Stimulated activated CD4-positive, alpha-beta T cell treated with anti-CD3 and anti-CD28 coated beads, Interleukin-2, amount 100 ng/mL, for 4 hours (primary cell): Measurements from ENCODE around the gene CHAF1B.
"Not testable (repeated sequence)": the region's sequence is repeated elsewhere in the genome, so short reads cannot be mapped to it uniquely, and the experiment has no call there.

Experiments used
- DNase-seq: peaks from one replicate; pipeline ENCODE4 v3.0.0-alpha.2; 2020; ENCODE audit warnings: low read depth

CHAF1B gene

DNA sequence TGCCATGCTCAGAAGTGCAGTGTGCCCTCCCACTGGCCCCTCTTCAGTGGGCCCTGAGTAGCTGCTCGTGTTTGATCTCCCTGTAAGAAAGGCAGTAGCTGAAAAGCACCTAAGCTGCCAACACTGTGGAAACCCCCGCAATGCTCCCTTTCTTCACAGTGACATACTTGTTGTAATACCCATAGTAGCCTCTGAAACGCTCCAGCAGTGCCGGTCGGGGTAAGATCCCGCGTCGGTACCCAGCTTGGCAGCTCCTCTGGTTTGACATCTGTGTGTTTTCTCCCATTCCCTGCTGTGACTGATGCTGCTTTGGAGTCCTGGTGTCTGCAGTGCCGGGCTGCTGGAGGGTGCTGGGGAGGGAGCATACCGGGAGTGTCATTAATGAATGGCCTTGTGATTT lies 3.6 kb downstream of the CHAF1B start:
- no peak for DNase-seq

GRCh38 chr21:36391649-36392048 lies 6.5 kb downstream of the CHAF1B start:
- not testable (repeated sequence) for DNase-seq

DNA sequence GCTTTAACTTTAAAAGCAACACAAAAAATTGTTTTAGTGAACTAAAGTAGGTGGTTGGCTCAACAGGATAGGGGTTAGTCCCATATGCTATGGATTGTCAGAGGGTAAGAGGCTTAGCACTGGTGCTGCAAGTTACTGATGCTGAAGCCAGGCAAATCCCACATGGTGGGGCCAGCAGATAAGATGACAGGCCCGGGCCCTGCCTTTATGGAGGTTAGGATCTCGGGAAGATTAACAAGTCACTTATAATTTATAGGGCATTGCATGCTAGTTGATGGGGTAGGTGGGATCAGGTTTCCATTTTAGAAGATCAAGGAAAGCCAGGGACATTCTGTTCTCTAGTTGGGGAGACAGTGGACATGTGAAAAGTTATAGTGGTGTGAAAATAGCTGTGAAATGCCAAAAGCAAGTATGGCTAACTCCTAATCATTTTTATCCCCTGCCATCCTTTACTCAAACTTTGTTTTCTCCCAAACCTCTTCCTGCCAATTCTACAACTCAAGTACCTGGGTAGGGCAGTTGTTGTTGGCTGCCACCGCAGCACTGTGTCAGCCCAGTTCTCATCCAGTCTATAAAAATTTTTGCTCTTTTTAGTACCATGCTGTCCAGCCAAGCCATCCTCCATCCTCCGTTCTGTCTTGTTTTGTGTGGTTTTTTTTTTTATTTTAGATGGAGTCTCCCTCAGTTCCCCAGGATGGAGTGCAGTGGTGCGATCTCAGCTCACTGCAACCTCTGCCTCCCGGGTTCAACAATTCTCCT lies 10.3 kb downstream of the CHAF1B start:
- DNase-seq, result no peak

DNA sequence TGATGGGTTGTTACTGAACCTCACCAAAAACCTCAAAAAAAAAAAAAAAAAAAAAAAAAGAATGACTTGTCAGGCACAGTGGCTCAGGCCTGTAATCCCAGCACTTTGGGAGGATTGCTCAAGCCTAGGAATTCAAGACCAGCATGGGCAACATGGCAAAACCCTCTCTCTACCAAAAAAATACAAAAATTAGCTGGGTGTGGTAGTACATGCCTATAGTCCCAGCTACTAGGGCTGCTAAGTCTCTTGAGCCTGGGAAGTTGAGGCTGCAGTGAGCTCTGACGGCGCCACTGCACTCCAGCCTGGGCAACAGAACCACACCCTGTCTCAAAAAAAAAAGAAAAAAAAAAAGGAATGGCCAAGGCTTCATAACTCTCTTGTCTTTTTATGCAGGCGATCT lies 11.1 kb downstream of the CHAF1B start:
- DNase-seq, result no peak

DNA sequence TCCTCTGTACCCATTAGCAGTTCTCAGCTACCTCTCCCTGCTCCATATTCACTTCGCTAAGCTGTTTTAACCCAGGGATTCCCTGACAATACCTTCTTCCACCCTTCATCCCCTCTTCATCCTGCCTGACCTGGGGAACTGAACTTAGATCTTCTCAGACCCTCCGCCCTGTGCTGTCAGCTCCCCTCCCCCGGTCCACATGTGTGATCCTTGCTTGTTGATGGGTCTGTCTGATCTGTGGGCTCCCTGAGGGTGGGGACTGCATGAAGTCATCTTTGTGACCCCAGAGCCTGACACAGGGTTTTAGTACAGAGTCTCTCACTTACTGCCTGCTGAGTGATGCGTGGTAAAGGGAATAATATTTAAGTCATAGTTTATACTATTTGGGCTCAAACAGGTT lies 11.8 kb downstream of the CHAF1B start:
- no peak for DNase-seq

DNA sequence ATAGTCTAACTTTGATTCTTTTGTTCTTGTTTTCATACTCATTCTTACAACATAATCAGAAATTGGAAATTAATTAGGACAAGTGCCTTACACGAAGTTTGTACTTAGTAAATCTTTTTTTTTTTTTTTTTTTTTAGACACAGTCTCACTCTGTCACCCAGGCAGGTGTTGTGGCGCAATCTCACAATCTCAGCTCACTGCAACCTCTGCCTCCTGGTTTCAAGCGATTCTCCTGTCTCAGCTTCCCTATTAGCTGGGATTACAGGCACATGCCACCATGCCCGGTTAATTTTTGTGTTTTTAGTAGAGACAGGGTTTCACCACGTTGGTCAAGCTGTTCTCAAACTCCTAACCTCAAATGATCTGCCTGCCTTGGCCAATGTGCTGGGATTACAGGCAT lies 12.4 kb downstream of the CHAF1B start:
- no peak for DNase-seq

DNA sequence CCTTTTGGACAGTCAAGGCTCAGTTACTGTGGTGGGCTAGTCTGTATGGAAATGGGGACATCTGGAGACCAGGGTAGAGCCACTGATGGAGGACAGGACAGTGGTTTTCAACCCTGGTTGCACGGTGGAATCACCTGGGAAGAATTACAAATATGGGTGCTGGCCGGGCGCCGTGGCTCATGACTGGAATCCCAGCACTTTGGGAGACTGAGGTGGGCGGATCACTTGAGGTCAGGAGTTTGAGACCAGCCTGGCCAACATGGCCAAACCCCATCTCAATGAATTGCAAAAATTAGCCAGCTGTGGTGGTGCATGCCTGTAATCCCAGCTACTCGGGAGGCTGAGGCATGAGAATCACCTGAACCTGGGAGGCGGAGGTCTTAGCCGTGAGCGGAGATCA lies 14.5 kb downstream of the CHAF1B start:
- DNase-seq, result not testable (repeated sequence)

DNA sequence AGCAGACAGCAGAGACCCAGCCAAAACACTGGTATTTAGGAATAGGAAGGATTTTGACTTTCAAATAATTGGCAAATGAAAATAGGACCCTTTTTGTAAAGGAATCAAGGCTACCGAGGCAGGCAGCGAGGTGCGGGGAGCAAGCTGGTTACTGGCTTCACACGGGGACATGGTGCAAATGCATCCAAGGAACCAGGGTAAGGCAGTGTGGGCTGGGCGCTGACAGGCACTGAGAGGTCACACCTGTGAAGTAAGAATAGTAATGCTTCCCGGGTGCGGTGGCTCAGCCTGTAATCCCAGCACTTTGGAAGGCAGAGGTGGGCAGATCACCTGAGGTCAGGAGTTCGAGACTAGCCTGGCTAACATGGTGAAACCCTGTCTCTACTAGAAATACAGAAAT lies 15.5 kb downstream of the CHAF1B start:
- no peak for DNase-seq

DNA sequence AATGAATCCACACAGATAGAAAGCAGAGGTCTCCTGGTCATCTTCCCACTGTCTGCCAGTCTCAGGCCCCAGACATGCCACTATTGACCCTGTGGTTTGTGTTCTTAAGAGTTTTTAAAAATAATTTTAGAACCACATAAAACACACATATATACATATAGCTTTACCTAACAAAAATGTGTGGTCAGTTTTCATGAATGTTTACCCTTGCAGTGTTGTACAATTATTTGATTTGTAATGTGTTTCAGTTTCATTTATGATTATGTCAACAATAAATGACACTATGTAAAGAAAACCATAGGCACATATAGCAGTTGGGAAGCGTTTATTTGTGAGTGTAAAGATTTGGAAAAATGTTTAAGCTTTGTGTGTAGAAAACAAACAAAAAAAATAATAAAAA lies 17.1 kb downstream of the CHAF1B start:
- DNase-seq, result no peak

- no peak for DNase-seq
These were observed 18.5 kb downstream of the CHAF1B start for GRCh38 chr21:36403713-36404112.

DNA sequence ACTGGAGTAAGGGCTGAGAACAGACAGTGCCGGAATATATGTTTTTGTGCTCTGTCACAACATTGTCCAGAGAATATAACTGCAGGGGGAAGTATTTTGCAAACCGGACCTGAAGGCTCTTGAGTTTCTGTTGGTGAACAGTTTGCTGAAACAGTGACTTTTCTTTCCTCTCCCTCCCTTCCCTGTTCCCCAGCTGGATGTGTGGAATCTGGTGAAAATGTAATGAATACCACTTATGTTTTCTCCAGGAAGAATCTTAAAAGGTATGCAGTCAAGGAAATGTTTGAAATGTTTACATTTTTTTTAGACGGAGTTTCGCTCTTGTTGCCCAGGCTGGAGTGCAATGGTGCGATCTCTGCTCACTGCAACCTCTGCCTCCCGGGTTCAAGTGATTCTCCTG lies 23.4 kb downstream of the CHAF1B start:
- no peak for DNase-seq

GRCh38 chr21:36411301-36411700 lies 26.1 kb downstream of the CHAF1B start:
- DNase-seq, result no peak

DNA sequence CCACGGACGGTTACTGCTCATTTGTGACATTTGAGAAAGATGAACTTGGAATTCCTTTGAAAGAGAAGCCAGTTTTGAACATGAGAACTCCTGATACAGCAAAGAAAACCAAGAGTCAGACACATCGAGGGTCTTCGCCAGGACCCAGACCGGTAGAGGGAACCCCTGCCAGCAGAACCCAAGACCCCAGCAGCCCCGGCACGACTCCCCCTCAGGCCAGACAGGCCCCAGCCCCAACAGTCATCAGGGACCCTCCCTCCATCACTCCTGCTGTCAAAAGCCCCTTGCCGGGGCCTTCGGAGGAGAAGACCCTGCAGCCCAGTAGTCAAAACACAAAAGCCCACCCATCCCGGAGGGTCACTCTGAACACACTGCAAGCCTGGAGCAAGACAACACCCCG lies 27.7 kb downstream of the CHAF1B start:
- DNase-seq, result no peak

DNA sequence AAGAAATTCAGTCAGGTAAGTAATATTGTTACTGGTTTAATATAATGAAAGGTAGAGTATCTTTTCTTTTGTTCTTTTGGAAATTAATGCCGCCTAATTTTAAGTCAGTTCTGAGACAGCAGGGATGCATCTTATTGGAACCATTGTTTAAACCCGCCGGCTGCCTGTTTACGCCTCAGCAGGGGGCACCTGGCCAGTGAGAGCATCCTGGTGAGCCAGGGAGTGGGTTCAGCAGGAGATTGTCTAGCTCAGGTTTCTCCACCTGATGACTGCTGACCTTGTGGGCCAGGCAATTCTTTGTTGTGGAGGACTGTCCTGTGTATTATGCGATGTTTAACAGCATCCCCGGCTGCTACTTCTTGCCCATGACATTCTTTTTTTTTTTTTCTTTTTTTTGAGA lies 30.2 kb downstream of the CHAF1B start:
- no peak for DNase-seq

- no peak for DNase-seq
These were observed 34.0 kb downstream of the CHAF1B start for GRCh38 chr21:36419241-36419640.

- no peak for DNase-seq
These were observed 34.8 kb downstream of the CHAF1B start for GRCh38 chr21:36419996-36420395.

DNA sequence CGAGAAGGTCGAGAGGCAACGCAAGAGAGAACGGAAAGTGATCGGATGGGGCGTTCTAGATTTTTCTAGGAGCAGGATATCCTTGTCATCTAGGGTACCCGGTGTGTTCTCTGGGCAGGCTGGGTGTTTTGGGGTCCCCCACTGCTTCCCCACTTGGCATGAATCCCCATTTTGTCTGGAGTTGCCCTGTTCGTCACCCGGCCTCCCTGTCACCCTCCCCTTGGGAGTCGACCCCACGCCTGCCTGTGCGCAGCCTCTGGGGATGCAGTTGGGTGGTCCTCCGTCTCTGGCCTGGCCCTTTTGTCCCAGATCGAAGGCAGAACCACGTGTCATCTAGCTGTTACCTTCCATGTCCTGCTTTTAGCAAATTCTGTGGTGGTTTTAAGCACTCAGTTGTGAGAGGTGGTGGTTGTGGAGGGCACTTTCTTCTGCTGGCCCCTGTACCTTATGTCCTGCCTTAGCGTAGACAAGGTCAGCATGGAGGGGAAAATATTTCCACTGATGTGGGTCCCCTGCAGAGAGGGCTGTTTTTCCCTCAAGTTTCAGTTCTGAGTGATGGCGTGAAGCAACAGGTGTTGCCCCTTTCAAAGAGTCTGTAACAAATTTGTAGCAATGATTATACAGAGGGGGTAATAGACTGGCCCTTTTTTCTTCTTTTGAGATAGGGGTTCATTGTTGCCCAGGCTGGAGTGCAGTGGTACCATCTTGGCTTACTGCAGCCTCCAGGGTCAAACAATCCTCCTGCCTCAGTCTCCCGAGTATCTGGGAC lies 35.6 kb downstream of the CHAF1B start:
- no peak for DNase-seq

DNA sequence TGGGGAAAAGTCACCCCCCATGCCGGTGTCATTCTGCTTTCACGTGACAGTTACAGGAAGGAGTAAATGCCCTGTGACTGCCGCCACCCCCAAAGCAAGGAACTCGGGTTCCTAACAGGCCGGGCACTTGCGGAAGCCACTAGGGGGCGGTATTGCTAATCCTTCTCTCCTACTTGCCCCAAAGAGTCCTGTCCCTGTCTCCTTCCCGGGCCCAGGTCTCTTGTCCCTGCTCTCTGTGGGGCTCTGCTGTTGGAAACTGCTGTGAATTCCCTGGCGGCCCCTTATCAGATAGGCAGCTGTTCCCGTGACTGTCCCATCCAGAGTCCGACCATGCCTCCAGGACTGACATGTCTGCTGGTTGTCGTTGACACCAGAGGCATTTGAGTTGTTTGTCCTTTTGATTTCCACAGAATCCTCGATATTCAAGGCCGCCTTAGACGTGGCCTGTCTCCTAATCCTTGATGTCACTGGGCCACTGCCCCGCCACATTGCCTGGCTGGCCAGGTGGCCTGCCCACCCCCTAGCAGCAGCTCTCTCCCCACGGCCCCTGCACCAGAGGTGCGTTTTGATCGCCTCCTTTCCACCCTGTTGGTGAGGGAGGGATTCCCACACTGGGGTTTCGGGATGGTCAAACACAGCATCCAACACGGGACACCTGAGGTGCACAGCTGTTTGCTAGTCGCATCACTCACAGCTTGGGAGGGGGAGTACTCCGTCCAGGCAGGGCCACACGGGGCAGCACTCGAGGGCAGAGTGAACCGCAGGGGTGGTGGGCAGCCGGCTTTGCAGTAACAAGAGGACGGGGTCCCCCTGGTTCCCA lies 37.3 kb downstream of the CHAF1B start:
- no peak for DNase-seq

DNA sequence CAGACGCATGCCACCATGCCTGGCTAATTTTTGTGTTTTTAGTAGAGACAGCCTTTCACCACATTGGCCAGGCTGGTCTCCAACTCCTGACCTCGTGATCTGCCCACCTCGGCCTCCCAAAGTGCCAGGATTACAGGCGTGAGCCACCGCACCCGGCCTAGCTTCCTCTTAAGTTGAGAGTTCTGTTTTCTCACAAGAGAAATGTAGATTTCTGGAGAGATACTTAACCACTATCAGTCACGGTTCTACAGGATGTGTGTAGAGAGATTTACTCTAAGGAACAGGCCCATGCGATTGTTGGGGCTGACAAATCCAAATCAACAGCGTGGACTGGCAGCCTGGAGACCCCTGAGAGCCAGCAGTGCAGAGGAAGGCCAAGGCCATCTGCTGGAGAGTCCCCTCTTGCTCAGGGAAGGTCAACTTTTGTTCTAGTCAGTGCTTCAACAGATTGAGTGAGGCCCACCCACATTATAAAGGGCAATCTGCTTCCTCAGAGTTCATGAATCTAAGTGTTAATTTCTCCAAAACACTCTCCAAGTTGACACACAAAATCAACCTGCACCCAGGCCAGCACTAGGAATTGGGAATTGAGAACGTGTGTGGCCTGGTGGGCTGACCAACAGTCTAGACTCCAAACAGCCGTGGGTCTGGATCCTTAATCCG lies 38.7 kb downstream of the CHAF1B start:
- no peak for DNase-seq

DNA sequence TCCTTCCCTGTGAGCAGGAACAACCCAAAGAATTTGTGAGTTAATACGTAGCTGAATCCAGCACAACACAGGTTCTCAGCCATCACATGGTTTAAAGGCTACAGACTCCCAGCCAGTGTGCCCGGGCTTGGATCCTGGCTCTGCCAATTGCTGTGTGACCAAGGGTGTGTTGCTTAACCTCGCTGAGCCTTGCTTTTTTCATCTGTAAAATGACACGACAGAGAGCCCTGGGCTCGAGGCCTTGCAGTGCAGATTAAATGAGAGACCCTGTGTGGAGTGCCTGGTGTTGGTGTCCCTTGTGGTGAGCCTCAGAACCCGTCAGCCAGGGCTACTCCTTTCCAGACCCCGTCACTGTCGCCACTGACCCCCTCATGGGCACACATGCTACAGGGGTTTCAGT lies 39.4 kb downstream of the CHAF1B start:
- no peak for DNase-seq

DNA sequence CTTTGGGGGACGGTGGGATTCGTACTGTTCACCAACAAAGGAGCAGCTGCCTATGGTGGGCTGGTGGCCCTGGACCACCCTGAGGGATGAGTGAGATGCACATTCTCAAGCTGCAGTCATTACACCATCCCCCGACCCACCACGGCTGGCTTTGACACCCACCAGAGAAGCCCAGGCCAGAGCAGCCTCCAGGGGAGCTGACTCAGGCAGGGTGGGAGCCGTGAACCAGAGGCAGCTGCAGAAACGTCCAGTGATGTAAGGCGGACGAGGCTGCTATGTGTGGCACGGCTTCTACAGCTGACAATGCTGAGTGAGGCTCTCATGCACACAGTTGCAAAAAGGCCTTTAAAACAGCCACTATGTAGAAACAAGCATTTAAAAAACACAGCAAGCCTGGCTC lies 40.1 kb downstream of the CHAF1B start:
- no peak for DNase-seq

GRCh38 chr21:36427502-36427901 lies 42.3 kb downstream of the CHAF1B start:
- no peak for DNase-seq
